ENCODE measurements around the gene PRSS57. TPM values are rescaled to one million over a fixed set of nuclear protein-coding genes. Genes with fewer than 3 reads are reported as not detected.

Gene PRSS57
- total and polyA plus RNA-seq, 2 of the 4 experiments (the other 2 are of a cell fraction) = not detected

DNA sequence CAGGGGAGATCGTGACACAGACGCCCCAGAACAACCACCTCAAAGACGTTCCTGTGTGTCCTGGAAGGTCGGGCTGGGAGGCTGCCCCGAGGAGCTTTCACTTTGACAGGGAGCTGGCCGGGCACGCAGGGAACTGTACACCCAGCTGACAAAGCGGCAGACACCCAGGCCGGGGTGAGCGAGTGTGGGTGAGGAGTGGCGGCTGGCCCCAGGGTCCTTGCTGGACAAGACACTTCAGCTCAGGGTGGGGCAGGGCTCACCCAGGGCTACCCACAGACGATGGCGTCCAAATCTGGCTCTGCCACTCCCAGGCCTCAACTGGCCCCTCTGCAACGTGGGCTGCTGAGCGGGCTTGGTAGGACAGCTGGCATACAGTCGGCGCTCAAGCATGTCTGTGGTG lies 53.5 kb downstream of the PRSS57 start:
- TF ChIP-seq MAZ (IDR thresholded peaks at IDR 0.05; ENCODE audit: borderline replicate concordance, low read depth, low read length) = no peak
- no peak overlapping the region for H2AK9ac ChIP-seq (replicated peaks; ENCODE audit: low read depth, low read length, poor library complexity)
- H3K9me3 ChIP-seq (ENCODE audit: control insufficient read depth, insufficient read depth, low read length) = no peaks in the 10 kb centered on the region
- no peak overlapping the region for H3K4me2 ChIP-seq (ENCODE audit: low read depth, low read length)
- no peak overlapping the region for H2BK120ac ChIP-seq (ENCODE audit: low read depth, low read length)
- H2BK5ac ChIP-seq (ENCODE audit: low read depth, low read length, poor library complexity, severe bottlenecking) = no peak overlapping the region
- H4K91ac ChIP-seq (ENCODE audit: insufficient read depth, low read depth, low read length) = no peak overlapping the region
- no peak overlapping the region for H2BK15ac ChIP-seq (ENCODE audit: low read depth, low read length)
- in situ Hi-C loops (cut with MboI; ENCODE audit: low sequenced_read_pairs) (no loop called here), intact Hi-C loops (cut with micrococcal nuclease) (no loop called here), dilution Hi-C loops (cut with HindIII; ENCODE audit: low sequenced_read_pairs, unreplicated experiment) (no loop called here)
- peaks cover 2% of the 10 kb centered on the region; the same call in 1 of the 2 replicates for H4K20me1 ChIP-seq (ENCODE audit: insufficient read depth, low read length)
- WGBS, 2 experiments (ENCODE audit: extremely low coverage in 2 of 2, insufficient read length in 1 of 2) = 79% methylated on average over 6 of the region's 17 CpGs; no CpG with 5 or more reads in 1 of the 2 experiments
- H3K14ac ChIP-seq (replicated peaks; ENCODE audit: low read depth, low read length) = no peak overlapping the region
- no peak overlapping the region for H4K5ac ChIP-seq (ENCODE audit: low read depth, low read length)
- no peaks in the 10 kb centered on the region for H3K27me3 ChIP-seq (ENCODE audit: control insufficient read depth, insufficient read depth, low read length)
- ATAC-seq (ENCODE audit: low read depth) = no peak
- ChIA-PET CTCF (no interaction called here), POLR2A (ENCODE audit: unreplicated experiment) (no interaction called here)
- no peak overlapping the region for H3K18ac ChIP-seq (ENCODE audit: low read depth, low read length)
- H3K4me3 ChIP-seq (ENCODE audit: insufficient read depth, low read depth, low read length) = no peak overlapping the region
- H3K56ac ChIP-seq (ENCODE audit: extremely low read depth, insufficient read depth, low read length) = no peak overlapping the region
- H3K36me3 ChIP-seq (ENCODE audit: control insufficient read depth, insufficient read depth, low read length) = peaks cover 17% of the 10 kb centered on the region
- H3K4ac ChIP-seq (ENCODE audit: low read depth, low read length) = no peak overlapping the region
- no peak overlapping the region for H3K27ac ChIP-seq (ENCODE audit: insufficient read depth, low read length)
- H2BK20ac ChIP-seq (ENCODE audit: low read depth, low read length) = no peak overlapping the region
- no peaks in the 10 kb centered on the region; a peak in 1 of 4 replicates for H3K79me1 ChIP-seq (ENCODE audit: low read depth in 1 of 2, low read length in 2 of 2)
- no peak overlapping the region for H3K9ac ChIP-seq (ENCODE audit: low read depth, low read length)
- no peak for DNase-seq
- H2AK5ac ChIP-seq (ENCODE audit: low read depth, low read length) = no peak overlapping the region
- no peak overlapping the region for H2AFZ ChIP-seq (replicated peaks; ENCODE audit: low read length, poor library complexity)
- H3K4me1 ChIP-seq (ENCODE audit: control insufficient read depth, insufficient read depth, low read length) = peaks cover 3% of the 10 kb centered on the region
- H4K8ac ChIP-seq (ENCODE audit: low read depth in 2 of 2, low read length in 2 of 2) = no peak overlapping the region
- BruUV-seq (replicated peaks) = no TSS peak
- H3K9me1 ChIP-seq (ENCODE audit: insufficient read depth, low read length) = no peaks in the 10 kb centered on the region
- no peak overlapping the region for H3K23ac ChIP-seq (ENCODE audit: low read depth, low read length)

Data from IMR-90 (cell line).